ENCODE results near the gene LCNL1.

The LCNL1 gene

GRCh38 chr9:137017071-137017470 is 34.3 kb downstream of the LCNL1 start:
- peaks cover 8% of the 10 kb centered on the region for H3K36me3 Mint-ChIP-seq
- no peak overlapping the region for H3K27ac Mint-ChIP-seq
- CTCF ChIA-PET, result interaction anchor here (1.0 kb wide), 1 partner anchor 18 kb away, joined by 3 read pairs; no protein-coding TSS in a partner anchor
- no peak for DNase-seq
- H3K4me3 Mint-ChIP-seq, result no peak overlapping the region
- H3K4me1 Mint-ChIP-seq, result peaks cover under 1% of the 10 kb centered on the region
- H3K27me3 Mint-ChIP-seq, result no peaks in the 10 kb centered on the region
- H3K9me3 Mint-ChIP-seq, result no peaks in the 10 kb centered on the region

- H3K4me3 Mint-ChIP-seq, result no peak overlapping the region
- CTCF ChIA-PET, result interaction anchor here (1.0 kb wide), 1 partner anchor 17 kb away, joined by 3 read pairs; no protein-coding TSS in a partner anchor
- H3K9me3 Mint-ChIP-seq, result no peaks in the 10 kb centered on the region
- no peak for DNase-seq
- H3K4me1 Mint-ChIP-seq, result peaks cover 3% of the 10 kb centered on the region
- H3K27ac Mint-ChIP-seq, result no peak overlapping the region
- H3K27me3 Mint-ChIP-seq, result no peaks in the 10 kb centered on the region
- peaks cover 8% of the 10 kb centered on the region for H3K36me3 Mint-ChIP-seq
These were observed 35.2 kb downstream of the LCNL1 start for GRCh38 chr9:137017791-137018497.

GRCh38 chr9:137018761-137019559 is 36.2 kb downstream of the LCNL1 start:
- Mint-ChIP-seq H3K36me3 (peaks cover 8% of the 10 kb centered on the region), H3K9me3 (no peaks in the 10 kb centered on the region), H3K27me3 (no peaks in the 10 kb centered on the region), H3K4me3 (no peak overlapping the region), H3K27ac (no peak overlapping the region), H3K4me1 (peaks cover 3% of the 10 kb centered on the region)
- no peak for DNase-seq
- CTCF ChIA-PET, result interaction anchor here (3.9 kb wide), 1 partner anchor 11 kb away, joined by 22 read pairs; the partner anchor contains the start of gene ABCA2

GRCh38 chr9:137019891-137020683 is 37.3 kb downstream of the LCNL1 start:
- Mint-ChIP-seq H3K27ac (no peak overlapping the region), H3K4me1 (peaks cover 5% of the 10 kb centered on the region), H3K27me3 (no peaks in the 10 kb centered on the region), H3K4me3 (no peak overlapping the region), H3K9me3 (no peaks in the 10 kb centered on the region), H3K36me3 (peaks cover 5% of the 10 kb centered on the region)
- CTCF ChIA-PET, result interaction anchor here (3.9 kb wide), 1 partner anchor 10 kb away, joined by 22 read pairs; the partner anchor contains the start of gene ABCA2
- no peak for DNase-seq

- no peaks in the 10 kb centered on the region for H3K27me3 Mint-ChIP-seq
- no peak overlapping the region for H3K27ac Mint-ChIP-seq
- no peak for DNase-seq
- CTCF ChIA-PET, result interaction anchor here (1.2 to 3.9 kb wide), 3 partner anchors 9 to 73 kb away, joined by 3 to 22 read pairs (median 3); partner anchors contain the start of gene ABCA2
- no peak overlapping the region for H3K4me3 Mint-ChIP-seq
- peaks cover 5% of the 10 kb centered on the region for H3K36me3 Mint-ChIP-seq
- peaks cover 5% of the 10 kb centered on the region for H3K4me1 Mint-ChIP-seq
- no peaks in the 10 kb centered on the region for H3K9me3 Mint-ChIP-seq
These were observed 38.2 kb downstream of the LCNL1 start for GRCh38 chr9:137020771-137021567.

- peaks cover 5% of the 10 kb centered on the region for H3K36me3 Mint-ChIP-seq
- H3K9me3 Mint-ChIP-seq, result no peaks in the 10 kb centered on the region
- peaks cover 2% of the 10 kb centered on the region for H3K27me3 Mint-ChIP-seq
- H3K4me1 Mint-ChIP-seq, result peaks cover 7% of the 10 kb centered on the region
- CTCF ChIA-PET, result interaction anchor here (1.2 to 3.9 kb wide), 3 partner anchors 8 to 74 kb away, joined by 3 to 22 read pairs (median 3); partner anchors contain the start of gene ABCA2
- no peak for DNase-seq
- H3K4me3 Mint-ChIP-seq, result no peak overlapping the region
- no peak overlapping the region for H3K27ac Mint-ChIP-seq
These were observed 38.8 kb downstream of the LCNL1 start for GRCh38 chr9:137021568-137021978.

- Mint-ChIP-seq H3K4me3 (no peak overlapping the region), H3K9me3 (no peaks in the 10 kb centered on the region), H3K27me3 (peaks cover 6% of the 10 kb centered on the region), H3K36me3 (no peaks in the 10 kb centered on the region), H3K4me1 (peaks cover 10% of the 10 kb centered on the region), H3K27ac (peak overlapping the region; percentile 38)
- CTCF ChIA-PET, result interaction anchor here (1.1 to 3.9 kb wide), 4 partner anchors 8 to 74 kb away, joined by 3 to 22 read pairs (median 3); partner anchors contain the start of gene ABCA2
- peak; percentile 82 for DNase-seq
These were observed 39.3 kb downstream of the LCNL1 start for GRCh38 chr9:137021979-137022661.

- DNase-seq, result no peak
- Mint-ChIP-seq H3K27ac (no peak overlapping the region), H3K4me1 (peaks cover 12% of the 10 kb centered on the region), H3K4me3 (no peak overlapping the region), H3K27me3 (peaks cover 10% of the 10 kb centered on the region), H3K36me3 (no peaks in the 10 kb centered on the region), H3K9me3 (no peaks in the 10 kb centered on the region)
- CTCF ChIA-PET, result interaction anchor here (1.1 to 1.5 kb wide), 2 partner anchors 14 to 23 kb away, joined by 3 read pairs; no protein-coding TSS in a partner anchor
These were observed 39.8 kb downstream of the LCNL1 start for GRCh38 chr9:137022662-137023008.

- Mint-ChIP-seq H3K4me1 (peaks cover 12% of the 10 kb centered on the region), H3K27ac (no peak overlapping the region), H3K9me3 (no peaks in the 10 kb centered on the region), H3K36me3 (no peaks in the 10 kb centered on the region), H3K27me3 (peaks cover 10% of the 10 kb centered on the region), H3K4me3 (no peak overlapping the region)
- CTCF ChIA-PET, result interaction anchor here (0.5 to 1.9 kb wide), 4 partner anchors 12 to 355 kb away, joined by 3 to 7 read pairs (median 3); no protein-coding TSS in a partner anchor
- DNase-seq, result no peak
These were observed 40.4 kb downstream of the LCNL1 start for GRCh38 chr9:137023157-137023556.

GRCh38 chr9:137023583-137023991 is 40.8 kb downstream of the LCNL1 start:
- Mint-ChIP-seq H3K9me3 (no peaks in the 10 kb centered on the region), H3K4me3 (no peak overlapping the region), H3K27ac (no peak overlapping the region), H3K36me3 (no peaks in the 10 kb centered on the region), H3K27me3 (peaks cover 11% of the 10 kb centered on the region), H3K4me1 (peaks cover 12% of the 10 kb centered on the region)
- DNase-seq, result no peak
- CTCF ChIA-PET, result interaction anchor here (0.5 to 1.9 kb wide), 4 partner anchors 12 to 354 kb away, joined by 3 to 7 read pairs (median 3); no protein-coding TSS in a partner anchor

- Mint-ChIP-seq H3K9me3 (no peaks in the 10 kb centered on the region), H3K36me3 (no peaks in the 10 kb centered on the region), H3K27me3 (peaks cover 25% of the 10 kb centered on the region), H3K27ac (no peak overlapping the region), H3K4me1 (peaks cover 31% of the 10 kb centered on the region), H3K4me3 (no peak overlapping the region)
- no peak for DNase-seq
- CTCF ChIA-PET, result interaction anchor here (1.2 to 2.7 kb wide), 4 partner anchors 9 to 78 kb away, joined by 3 to 13 read pairs (median 4); partner anchors contain the start of gene NPDC1
These were observed 42.7 kb downstream of the LCNL1 start for GRCh38 chr9:137025517-137025966.

- H3K27ac Mint-ChIP-seq, result no peak overlapping the region
- H3K9me3 Mint-ChIP-seq, result no peaks in the 10 kb centered on the region
- H3K27me3 Mint-ChIP-seq, result peaks cover 31% of the 10 kb centered on the region
- no peak overlapping the region for H3K4me3 Mint-ChIP-seq
- H3K4me1 Mint-ChIP-seq, result peaks cover 37% of the 10 kb centered on the region
- no peak for DNase-seq
- CTCF ChIA-PET, result interaction anchor here (1.2 to 2.7 kb wide), 4 partner anchors 9 to 79 kb away, joined by 3 to 13 read pairs (median 4); partner anchors contain the start of gene NPDC1
- no peaks in the 10 kb centered on the region for H3K36me3 Mint-ChIP-seq
These were observed 43.6 kb downstream of the LCNL1 start for GRCh38 chr9:137026384-137026783.
